HepG2 (cell line): Measurements from ENCODE around the gene STK36. TPM values are rescaled to one million over a fixed set of nuclear protein-coding genes. Genes with fewer than 3 reads are reported as not detected.

ENCODE experiments used
- BRD4 ChIP-seq: sonication (generic); formaldehyde crosslinking; IDR thresholded peaks from 2 replicates; pipeline ENCODE4 v1.4.0; 2020; ENCODE audit warnings: missing genetic modification reagents
- ELF1 ChIP-seq: sonication (generic); formaldehyde crosslinking; IDR thresholded peaks from 2 replicates; pipeline ENCODE4 v1.4.0; 2020; ENCODE audit warnings: missing genetic modification reagents
- LRRFIP1 ChIP-seq: sonication (generic); formaldehyde crosslinking; conservative IDR thresholded peaks from 2 replicates; pipeline ENCODE4 v1.4.0; 2020; ENCODE audit warnings: missing genetic modification reagents
- MAX ChIP-seq: IDR thresholded peaks from 2 replicates; pipeline ENCODE4 v1.6.1; 2012; ENCODE audit warnings: inconsistent platforms
- NFATC3 ChIP-seq: sonication (generic); formaldehyde crosslinking; IDR thresholded peaks from 2 replicates; pipeline ENCODE4 v1.5.1; 2020; ENCODE audit warnings: mild to moderate bottlenecking, missing genetic modification reagents
- SIX1 ChIP-seq: sonication (generic); formaldehyde crosslinking; IDR thresholded peaks from 2 replicates; pipeline ENCODE4 v1.4.0; 2020; ENCODE audit warnings: missing genetic modification reagents, borderline replicate concordance
- ZNF160 ChIP-seq: sonication (generic); formaldehyde crosslinking; IDR thresholded peaks from 2 replicates; pipeline ENCODE4 v1.8.0; 2022; ENCODE audit warnings: mild to moderate bottlenecking, inconsistent platforms, missing genetic modification reagents
- ZNF232 ChIP-seq: sonication (generic); formaldehyde crosslinking; IDR thresholded peaks from 2 replicates; pipeline ENCODE4 v1.4.0; 2020; ENCODE audit warnings: missing genetic modification reagents, borderline replicate concordance
- ZNF550 ChIP-seq: sonication (generic); formaldehyde crosslinking; IDR thresholded peaks from 2 replicates; pipeline ENCODE4 v1.4.0; 2020; ENCODE audit warnings: mild to moderate bottlenecking, missing genetic modification reagents, borderline replicate concordance
- ZNF564 ChIP-seq: sonication (generic); formaldehyde crosslinking; IDR thresholded peaks from 2 replicates; pipeline ENCODE4 v1.8.1; 2023; ENCODE audit warnings: mild to moderate bottlenecking, missing genetic modification reagents
- ZNF660 ChIP-seq: sonication (generic); formaldehyde crosslinking; IDR thresholded peaks from 2 replicates; pipeline ENCODE4 v1.5.1; 2020; ENCODE audit warnings: mild to moderate bottlenecking, low read depth, missing genetic modification reagents, borderline replicate concordance
- ZNF788 ChIP-seq: sonication (generic); formaldehyde crosslinking; IDR thresholded peaks from 2 replicates; pipeline ENCODE4 v1.5.0; 2020; ENCODE audit warnings: mild to moderate bottlenecking, missing genetic modification reagents, borderline replicate concordance
- ZZZ3 ChIP-seq: sonication (generic); formaldehyde crosslinking; IDR thresholded peaks from 2 replicates; pipeline ENCODE4 v1.4.0; 2020; ENCODE audit warnings: missing genetic modification reagents, mild to moderate bottlenecking, borderline replicate concordance
- polyA plus RNA-seq, 8 experiments: library from polyadenylated mRNA; depleted of rRNA in 3 of 8; stranded (reverse) in 7 of 8; unstranded in 1 of 8; fragments of >200 nt; fragmentation: Illumina TruSeq in 4 of 8; extraction: Trizol in 4 of 8; gene quantifications; 2 replicates each; pipeline versions ENCODE4 v1.2.1 to v1.2.3, GENCODE V29; 2011 to 2016; ENCODE audit warnings: low read depth in 4 of 8, missing spikeins in 1 of 8, mixed read lengths in 1 of 8; ENCODE audit not compliant: insufficient read depth in 1 of 8
- total RNA-seq, 5 experiments: library from RNA; depleted of rRNA; stranded (reverse); fragments of >200 nt; fragmentation: Illumina TruSeq; extraction: Trizol; gene quantifications; 2 replicates each; pipeline ENCODE4 v1.2.3, GENCODE V29; 2016; ENCODE audit warnings: low read depth in 1 of 5
- TF ChIP-seq, protein P1 (sequence below): sonication (generic); formaldehyde crosslinking; IDR thresholded peaks from 2 replicates; pipeline ENCODE4 v1.4.0; 2020; ENCODE audit warnings: missing genetic modification reagents
- TF ChIP-seq, protein P2 (sequence below): sonication (generic); formaldehyde crosslinking; IDR thresholded peaks from 2 replicates; pipeline ENCODE4 v1.5.1; 2020; ENCODE audit warnings: mild to moderate bottlenecking, missing genetic modification reagents, borderline replicate concordance

The STK36 gene
- total and polyA plus RNA-seq, 2 of the 13 experiments (the other 11 are each of a cell fraction or from before 2014, with no cell fraction given), result 45.9 to 83.5 TPM

DNA sequence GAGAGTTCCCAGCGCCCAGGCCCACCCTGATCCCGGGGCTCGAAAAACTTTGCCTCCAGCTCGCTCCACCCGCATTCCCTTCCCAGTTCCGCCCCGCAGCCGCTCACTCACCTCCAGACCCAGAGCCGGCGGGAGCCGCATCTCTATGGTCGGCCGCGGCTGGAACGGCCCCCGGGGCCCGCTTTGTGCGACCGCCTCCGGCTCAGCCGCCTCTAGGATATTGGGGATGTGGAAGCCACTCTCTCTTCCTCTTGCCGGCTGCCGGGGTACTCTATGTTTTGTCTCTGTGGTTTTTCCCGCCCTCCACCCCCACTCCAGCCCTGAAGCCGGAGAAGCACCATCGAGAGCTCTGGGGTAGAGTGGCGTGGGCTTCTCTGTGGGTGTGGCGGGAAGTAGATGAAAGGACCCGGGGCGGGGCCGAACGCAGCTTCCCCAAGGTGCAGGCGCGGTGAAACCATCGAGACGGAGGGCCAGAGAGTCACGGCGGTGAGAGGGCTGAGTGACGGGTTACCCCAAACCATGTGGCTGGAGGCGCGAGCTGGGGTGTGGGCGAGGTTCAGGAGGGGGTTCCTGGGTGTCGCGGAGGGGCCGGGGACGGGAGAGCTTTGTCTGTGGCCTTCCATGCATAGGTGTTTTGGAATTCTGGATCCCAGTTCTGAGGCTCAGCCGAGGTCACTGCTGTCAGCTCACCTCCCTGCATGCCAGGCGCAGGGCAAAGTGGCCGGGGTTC is 12.5 kb upstream of the STK36 start, which contains the start of the genes BCS1L and ZNF142 (continued):
- 0 out of 2 replicates have a peak, but pooled peaks have one; percentile 24 for TF ChIP-seq SIX1 (CRISPR knock-in tag)
- peak; percentile 99 for TF ChIP-seq MAX
- TF ChIP-seq ZZZ3 (CRISPR knock-in tag), result peak; percentile 80; the same call in 1 of the 2 replicates
- TF ChIP-seq ZNF160 (CRISPR knock-in tag), result peak; percentile 72
- 0 out of 2 replicates have a peak, but pooled peaks have one; percentile 51 for TF ChIP-seq BRD4 (CRISPR knock-in tag)
- 0 out of 2 replicates have a peak, but pooled peaks have one; percentile 30 for TF ChIP-seq ZNF564 (CRISPR knock-in tag)
- TF ChIP-seq ZNF232 (CRISPR knock-in tag), result peak; percentile 55; the same call in 1 of the 2 replicates
- peak; percentile 91 for TF ChIP-seq ELF1 (CRISPR knock-in tag)
- no peak; the same call in 1 of the 2 replicates for TF ChIP-seq ZNF660
- TF ChIP-seq LRRFIP1 (CRISPR knock-in tag), result no peak
- peak; percentile 88 for TF ChIP-seq ZNF788 (CRISPR knock-in tag)
- TF ChIP-seq, protein P1, sequence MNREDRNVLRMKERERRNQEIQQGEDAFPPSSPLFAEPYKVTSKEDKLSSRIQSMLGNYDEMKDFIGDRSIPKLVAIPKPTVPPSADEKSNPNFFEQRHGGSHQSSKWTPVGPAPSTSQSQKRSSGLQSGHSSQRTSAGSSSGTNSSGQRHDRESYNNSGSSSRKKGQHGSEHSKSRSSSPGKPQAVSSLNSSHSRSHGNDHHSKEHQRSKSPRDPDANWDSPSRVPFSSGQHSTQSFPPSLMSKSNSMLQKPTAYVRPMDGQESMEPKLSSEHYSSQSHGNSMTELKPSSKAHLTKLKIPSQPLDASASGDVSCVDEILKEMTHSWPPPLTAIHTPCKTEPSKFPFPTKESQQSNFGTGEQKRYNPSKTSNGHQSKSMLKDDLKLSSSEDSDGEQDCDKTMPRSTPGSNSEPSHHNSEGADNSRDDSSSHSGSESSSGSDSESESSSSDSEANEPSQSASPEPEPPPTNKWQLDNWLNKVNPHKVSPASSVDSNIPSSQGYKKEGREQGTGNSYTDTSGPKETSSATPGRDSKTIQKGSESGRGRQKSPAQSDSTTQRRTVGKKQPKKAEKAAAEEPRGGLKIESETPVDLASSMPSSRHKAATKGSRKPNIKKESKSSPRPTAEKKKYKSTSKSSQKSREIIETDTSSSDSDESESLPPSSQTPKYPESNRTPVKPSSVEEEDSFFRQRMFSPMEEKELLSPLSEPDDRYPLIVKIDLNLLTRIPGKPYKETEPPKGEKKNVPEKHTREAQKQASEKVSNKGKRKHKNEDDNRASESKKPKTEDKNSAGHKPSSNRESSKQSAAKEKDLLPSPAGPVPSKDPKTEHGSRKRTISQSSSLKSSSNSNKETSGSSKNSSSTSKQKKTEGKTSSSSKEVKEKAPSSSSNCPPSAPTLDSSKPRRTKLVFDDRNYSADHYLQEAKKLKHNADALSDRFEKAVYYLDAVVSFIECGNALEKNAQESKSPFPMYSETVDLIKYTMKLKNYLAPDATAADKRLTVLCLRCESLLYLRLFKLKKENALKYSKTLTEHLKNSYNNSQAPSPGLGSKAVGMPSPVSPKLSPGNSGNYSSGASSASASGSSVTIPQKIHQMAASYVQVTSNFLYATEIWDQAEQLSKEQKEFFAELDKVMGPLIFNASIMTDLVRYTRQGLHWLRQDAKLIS, result no peak
- TF ChIP-seq ZNF550 (CRISPR knock-in tag), result no peak
- TF ChIP-seq NFATC3 (CRISPR knock-in tag), result no peak; the same call in 1 of the 2 replicates
- TF ChIP-seq, protein P2, sequence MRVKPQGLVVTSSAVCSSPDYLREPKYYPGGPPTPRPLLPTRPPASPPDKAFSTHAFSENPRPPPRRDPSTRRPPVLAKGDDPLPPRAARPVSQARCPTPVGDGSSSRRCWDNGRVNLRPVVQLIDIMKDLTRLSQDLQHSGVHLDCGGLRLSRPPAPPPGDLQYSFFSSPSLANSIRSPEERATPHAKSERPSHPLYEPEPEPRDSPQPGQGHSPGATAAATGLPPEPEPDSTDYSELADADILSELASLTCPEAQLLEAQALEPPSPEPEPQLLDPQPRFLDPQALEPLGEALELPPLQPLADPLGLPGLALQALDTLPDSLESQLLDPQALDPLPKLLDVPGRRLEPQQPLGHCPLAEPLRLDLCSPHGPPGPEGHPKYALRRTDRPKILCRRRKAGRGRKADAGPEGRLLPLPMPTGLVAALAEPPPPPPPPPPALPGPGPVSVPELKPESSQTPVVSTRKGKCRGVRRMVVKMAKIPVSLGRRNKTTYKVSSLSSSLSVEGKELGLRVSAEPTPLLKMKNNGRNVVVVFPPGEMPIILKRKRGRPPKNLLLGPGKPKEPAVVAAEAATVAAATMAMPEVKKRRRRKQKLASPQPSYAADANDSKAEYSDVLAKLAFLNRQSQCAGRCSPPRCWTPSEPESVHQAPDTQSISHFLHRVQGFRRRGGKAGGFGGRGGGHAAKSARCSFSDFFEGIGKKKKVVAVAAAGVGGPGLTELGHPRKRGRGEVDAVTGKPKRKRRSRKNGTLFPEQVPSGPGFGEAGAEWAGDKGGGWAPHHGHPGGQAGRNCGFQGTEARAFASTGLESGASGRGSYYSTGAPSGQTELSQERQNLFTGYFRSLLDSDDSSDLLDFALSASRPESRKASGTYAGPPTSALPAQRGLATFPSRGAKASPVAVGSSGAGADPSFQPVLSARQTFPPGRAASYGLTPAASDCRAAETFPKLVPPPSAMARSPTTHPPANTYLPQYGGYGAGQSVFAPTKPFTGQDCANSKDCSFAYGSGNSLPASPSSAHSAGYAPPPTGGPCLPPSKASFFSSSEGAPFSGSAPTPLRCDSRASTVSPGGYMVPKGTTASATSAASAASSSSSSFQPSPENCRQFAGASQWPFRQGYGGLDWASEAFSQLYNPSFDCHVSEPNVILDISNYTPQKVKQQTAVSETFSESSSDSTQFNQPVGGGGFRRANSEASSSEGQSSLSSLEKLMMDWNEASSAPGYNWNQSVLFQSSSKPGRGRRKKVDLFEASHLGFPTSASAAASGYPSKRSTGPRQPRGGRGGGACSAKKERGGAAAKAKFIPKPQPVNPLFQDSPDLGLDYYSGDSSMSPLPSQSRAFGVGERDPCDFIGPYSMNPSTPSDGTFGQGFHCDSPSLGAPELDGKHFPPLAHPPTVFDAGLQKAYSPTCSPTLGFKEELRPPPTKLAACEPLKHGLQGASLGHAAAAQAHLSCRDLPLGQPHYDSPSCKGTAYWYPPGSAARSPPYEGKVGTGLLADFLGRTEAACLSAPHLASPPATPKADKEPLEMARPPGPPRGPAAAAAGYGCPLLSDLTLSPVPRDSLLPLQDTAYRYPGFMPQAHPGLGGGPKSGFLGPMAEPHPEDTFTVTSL (CRISPR knock-in tag), result peak; percentile 30; the same call in 1 of the 2 replicates
